ENCODE measurements around the gene UBC.
"Not testable (repeated sequence)": the region's sequence is repeated elsewhere in the genome, so short reads cannot be mapped to it uniquely, and the experiment has no call there.

The UBC gene

GRCh38 chr12:124931528-124931927 is 17.1 kb upstream of the UBC start:
- DNase-seq (ENCODE audit: low read depth in 2 of 2) = not testable (repeated sequence)

GRCh38 chr12:124930586-124930985 is 16.1 kb upstream of the UBC start:
- DNase-seq (ENCODE audit: low read depth in 2 of 2) = no peak

- DNase-seq (ENCODE audit: low read depth in 2 of 2) = no peak
Measured at GRCh38 chr12:124929649-124930419, 15.4 kb upstream of the UBC start.

GRCh38 chr12:124928912-124929530 is 14.6 kb upstream of the UBC start:
- DNase-seq (ENCODE audit: low read depth in 2 of 2) = no peak

- DNase-seq (ENCODE audit: low read depth in 2 of 2) = no peak
Measured at GRCh38 chr12:124928095-124928911, 13.9 kb upstream of the UBC start.

GRCh38 chr12:124927201-124928094 is 13.0 kb upstream of the UBC start:
- DNase-seq (ENCODE audit: low read depth in 2 of 2) = no peak

GRCh38 chr12:124925782-124926181 is 11.3 kb upstream of the UBC start:
- DNase-seq (ENCODE audit: low read depth in 2 of 2) = not testable (repeated sequence)

GRCh38 chr12:124925117-124925516 is 10.7 kb upstream of the UBC start:
- no peak for DNase-seq (ENCODE audit: low read depth in 2 of 2)

- no peak for DNase-seq (ENCODE audit: low read depth in 2 of 2)
Measured at GRCh38 chr12:124923905-124924734, 9.7 kb upstream of the UBC start.

- no peak for DNase-seq (ENCODE audit: low read depth in 2 of 2)
Measured at GRCh38 chr12:124921200-124922031, 7.0 kb upstream of the UBC start.

GRCh38 chr12:124920353-124920935 is 6.0 kb upstream of the UBC start:
- no peak for DNase-seq (ENCODE audit: low read depth in 2 of 2)

- DNase-seq (ENCODE audit: low read depth in 2 of 2) = no peak
Measured at GRCh38 chr12:124919521-124920352, 5.3 kb upstream of the UBC start.

- DNase-seq (ENCODE audit: low read depth in 2 of 2) = not testable (repeated sequence)
Measured at GRCh38 chr12:124918622-124918988, 4.2 kb upstream of the UBC start.

GRCh38 chr12:124917841-124918621 is 3.6 kb upstream of the UBC start:
- no peak for DNase-seq (ENCODE audit: low read depth in 2 of 2)

GRCh38 chr12:124917135-124917840 is 2.8 kb upstream of the UBC start:
- DNase-seq (ENCODE audit: low read depth in 2 of 2) = peak; percentile 99

- no peak for DNase-seq (ENCODE audit: low read depth in 2 of 2)
Measured at GRCh38 chr12:124916374-124917134, 2.1 kb upstream of the UBC start.

All from fibroblast of skin of left biceps (primary cell).